Measurements from ENCODE around the gene PSAPL1.

The PSAPL1 gene

GRCh38 chr4:7420661-7421040 is 14.1 kb downstream of the PSAPL1 start:
- Histone ChIP-seq H3K27me3 (ENCODE audit: insufficient read depth, low read depth, severe bottlenecking) (no peaks in the 10 kb centered on the region), H3K27ac (no peak overlapping the region), H3K9me3 (ENCODE audit: severe bottlenecking) (peaks cover 9% of the 10 kb centered on the region), H3K4me3 (ENCODE audit: low read depth, low read length) (no peak overlapping the region), H3K36me3 (no peaks in the 10 kb centered on the region; the same call in none of the 2 replicates)
- no peak for TF ChIP-seq CTCF (IDR thresholded peaks at IDR 0.05; ENCODE audit: low read depth, low read length)
- no peak for DNase-seq

- DNase-seq: peak; percentile 4
These were observed 14.6 kb downstream of the PSAPL1 start for GRCh38 chr4:7419961-7420660.

GRCh38 chr4:7418131-7418943 is 16.4 kb downstream of the PSAPL1 start:
- Histone ChIP-seq H3K27ac (no peak overlapping the region), H3K4me3 (ENCODE audit: low read depth, low read length) (no peak overlapping the region), H3K36me3 (no peaks in the 10 kb centered on the region; the same call in 1 of the 2 replicates), H3K9me3 (ENCODE audit: severe bottlenecking) (peaks cover 9% of the 10 kb centered on the region), H3K27me3 (ENCODE audit: insufficient read depth, low read depth, severe bottlenecking) (no peaks in the 10 kb centered on the region)
- peak; percentile 3 for DNase-seq
- TF ChIP-seq CTCF (IDR thresholded peaks at IDR 0.05; ENCODE audit: low read depth, low read length): no peak

More at GRCh38 chr4:7419961-7420660, 14.6 kb downstream of the PSAPL1 start:
- Histone ChIP-seq H3K27ac (no peak overlapping the region), H3K36me3 (no peaks in the 10 kb centered on the region; the same call in none of the 2 replicates), H3K4me3 (ENCODE audit: low read depth, low read length) (no peak overlapping the region), H3K27me3 (ENCODE audit: insufficient read depth, low read depth, severe bottlenecking) (no peaks in the 10 kb centered on the region), H3K9me3 (ENCODE audit: severe bottlenecking) (peaks cover 9% of the 10 kb centered on the region)
- TF ChIP-seq CTCF (IDR thresholded peaks at IDR 0.05; ENCODE audit: low read depth, low read length): no peak

GRCh38 chr4:7417639-7418038 is 17.1 kb downstream of the PSAPL1 start:
- Histone ChIP-seq H3K4me3 (ENCODE audit: low read depth, low read length) (no peak overlapping the region), H3K27ac (no peak overlapping the region), H3K36me3 (no peaks in the 10 kb centered on the region; the same call in 1 of the 2 replicates), H3K27me3 (ENCODE audit: insufficient read depth, low read depth, severe bottlenecking) (no peaks in the 10 kb centered on the region), H3K9me3 (ENCODE audit: severe bottlenecking) (peaks cover 9% of the 10 kb centered on the region)
- peak; percentile 3 for DNase-seq
- no peak for TF ChIP-seq CTCF (IDR thresholded peaks at IDR 0.05; ENCODE audit: low read depth, low read length)

GRCh38 chr4:7416745-7417432 is 17.8 kb downstream of the PSAPL1 start:
- peaks cover 9% of the 10 kb centered on the region for H3K9me3 ChIP-seq (ENCODE audit: severe bottlenecking)
- H3K36me3 ChIP-seq: no peaks in the 10 kb centered on the region; the same call in 1 of the 2 replicates
- no peaks in the 10 kb centered on the region for H3K27me3 ChIP-seq (ENCODE audit: insufficient read depth, low read depth, severe bottlenecking)
- no peak overlapping the region for H3K4me3 ChIP-seq (ENCODE audit: low read depth, low read length)
- TF ChIP-seq CTCF (IDR thresholded peaks at IDR 0.05; ENCODE audit: low read depth, low read length): no peak
- no peak for DNase-seq
- no peak overlapping the region for H3K27ac ChIP-seq

All from WERI-Rb-1 (cell line).